ENCODE measurements around the gene ZACN. TPM values are rescaled to one million over a fixed set of nuclear protein-coding genes. Genes with fewer than 3 reads are reported as not detected.

Gene ZACN
- total RNA-seq, 1 donor from 2014 or later: not detected

- Mint-ChIP-seq H3K4me3 (ENCODE audit: unreplicated experiment) (no peak overlapping the region), H3K27me3 (ENCODE audit: unreplicated experiment) (peaks cover 7% of the 10 kb centered on the region), H3K4me1 (ENCODE audit: unreplicated experiment) (peaks cover 3% of the 10 kb centered on the region), H3K27ac (ENCODE audit: unreplicated experiment) (no peak overlapping the region), H3K36me3 (ENCODE audit: unreplicated experiment) (peaks cover 29% of the 10 kb centered on the region), H3K9me3 (ENCODE audit: unreplicated experiment) (no peaks in the 10 kb centered on the region)
- TF ChIP-seq, protein P1, sequence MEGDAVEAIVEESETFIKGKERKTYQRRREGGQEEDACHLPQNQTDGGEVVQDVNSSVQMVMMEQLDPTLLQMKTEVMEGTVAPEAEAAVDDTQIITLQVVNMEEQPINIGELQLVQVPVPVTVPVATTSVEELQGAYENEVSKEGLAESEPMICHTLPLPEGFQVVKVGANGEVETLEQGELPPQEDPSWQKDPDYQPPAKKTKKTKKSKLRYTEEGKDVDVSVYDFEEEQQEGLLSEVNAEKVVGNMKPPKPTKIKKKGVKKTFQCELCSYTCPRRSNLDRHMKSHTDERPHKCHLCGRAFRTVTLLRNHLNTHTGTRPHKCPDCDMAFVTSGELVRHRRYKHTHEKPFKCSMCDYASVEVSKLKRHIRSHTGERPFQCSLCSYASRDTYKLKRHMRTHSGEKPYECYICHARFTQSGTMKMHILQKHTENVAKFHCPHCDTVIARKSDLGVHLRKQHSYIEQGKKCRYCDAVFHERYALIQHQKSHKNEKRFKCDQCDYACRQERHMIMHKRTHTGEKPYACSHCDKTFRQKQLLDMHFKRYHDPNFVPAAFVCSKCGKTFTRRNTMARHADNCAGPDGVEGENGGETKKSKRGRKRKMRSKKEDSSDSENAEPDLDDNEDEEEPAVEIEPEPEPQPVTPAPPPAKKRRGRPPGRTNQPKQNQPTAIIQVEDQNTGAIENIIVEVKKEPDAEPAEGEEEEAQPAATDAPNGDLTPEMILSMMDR (IDR thresholded peaks at IDR 0.05): no peak
- DNase-seq (ENCODE audit: extremely low spot score, unreplicated experiment): no peak
Observed at GRCh38 chr17:76085066-76085730, 6.2 kb downstream of the ZACN start.

DNA sequence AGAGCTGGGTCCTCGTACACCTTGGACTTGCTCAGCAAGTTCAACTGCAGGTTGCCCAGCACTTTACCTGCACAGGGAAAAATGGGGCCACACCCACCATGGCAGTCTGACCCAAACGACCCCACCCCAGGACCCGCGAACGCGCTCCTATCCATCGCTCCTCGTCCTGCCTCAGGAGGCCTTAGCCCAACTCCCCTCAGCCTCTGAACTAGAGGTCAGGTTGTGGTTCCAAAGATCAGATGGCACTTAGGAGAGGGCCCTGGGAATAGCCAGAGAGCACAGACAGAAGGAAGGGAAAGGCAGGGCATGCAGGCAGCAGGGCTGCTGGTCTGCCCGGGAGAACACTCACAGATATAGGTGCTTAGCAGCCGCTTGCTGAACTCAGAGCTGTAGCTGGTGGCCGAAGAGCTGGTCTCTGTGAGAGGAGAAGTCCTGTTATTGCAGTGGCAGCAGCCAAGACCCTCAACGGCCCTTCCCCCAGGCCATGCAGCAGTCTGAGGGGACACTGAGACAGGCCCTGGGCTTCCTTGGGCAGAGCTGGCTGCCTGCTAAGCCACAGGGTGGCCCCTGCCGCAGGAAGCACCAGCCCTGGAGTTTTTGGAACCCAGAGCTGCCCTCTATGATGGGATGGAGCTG, 6.9 kb downstream of the ZACN start:
- no peak for DNase-seq (ENCODE audit: extremely low spot score, unreplicated experiment)
- H3K9me3 Mint-ChIP-seq (ENCODE audit: unreplicated experiment): no peaks in the 10 kb centered on the region
- no peak overlapping the region for H3K27ac Mint-ChIP-seq (ENCODE audit: unreplicated experiment)
- H3K36me3 Mint-ChIP-seq (ENCODE audit: unreplicated experiment): peaks cover 29% of the 10 kb centered on the region
- no peak overlapping the region for H3K4me3 Mint-ChIP-seq (ENCODE audit: unreplicated experiment)
- H3K4me1 Mint-ChIP-seq (ENCODE audit: unreplicated experiment): peaks cover 3% of the 10 kb centered on the region
- peaks cover 7% of the 10 kb centered on the region for H3K27me3 Mint-ChIP-seq (ENCODE audit: unreplicated experiment)
- TF ChIP-seq, protein P1 (IDR thresholded peaks at IDR 0.05): no peak

- TF ChIP-seq, protein P1 (IDR thresholded peaks at IDR 0.05): no peak
- Mint-ChIP-seq H3K36me3 (ENCODE audit: unreplicated experiment) (peaks cover 33% of the 10 kb centered on the region), H3K27me3 (ENCODE audit: unreplicated experiment) (peaks cover 4% of the 10 kb centered on the region), H3K4me3 (ENCODE audit: unreplicated experiment) (no peak overlapping the region), H3K9me3 (ENCODE audit: unreplicated experiment) (no peaks in the 10 kb centered on the region), H3K4me1 (ENCODE audit: unreplicated experiment) (peaks cover 3% of the 10 kb centered on the region), H3K27ac (ENCODE audit: unreplicated experiment) (no peak overlapping the region)
- DNase-seq (ENCODE audit: extremely low spot score, unreplicated experiment): no peak
Observed at GRCh38 chr17:76086384-76086783, 7.4 kb downstream of the ZACN start.

DNA sequence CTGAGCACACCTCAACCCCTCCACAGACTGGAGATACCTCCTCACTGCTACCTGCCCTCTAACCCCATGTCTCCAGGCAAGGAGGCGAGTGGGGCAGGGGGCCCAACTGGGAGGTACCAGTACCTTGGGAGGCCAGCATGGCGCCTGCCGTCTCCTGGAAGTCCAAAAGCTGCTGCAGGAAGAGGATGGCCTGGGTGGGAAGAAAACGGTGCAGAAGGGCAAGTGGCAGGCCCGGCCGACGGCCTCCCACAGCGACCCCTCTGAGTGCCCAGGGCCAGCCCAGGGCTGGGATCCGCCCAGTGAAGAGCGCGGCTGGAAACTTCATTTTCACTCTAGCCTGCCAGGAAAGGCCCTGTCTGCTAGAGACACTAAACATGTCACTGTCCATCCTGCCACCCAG, 8.5 kb downstream of the ZACN start:
- Mint-ChIP-seq H3K9me3 (ENCODE audit: unreplicated experiment) (no peaks in the 10 kb centered on the region), H3K27me3 (ENCODE audit: unreplicated experiment) (no peaks in the 10 kb centered on the region), H3K27ac (ENCODE audit: unreplicated experiment) (no peak overlapping the region), H3K36me3 (ENCODE audit: unreplicated experiment) (peaks cover 34% of the 10 kb centered on the region), H3K4me3 (ENCODE audit: unreplicated experiment) (no peak overlapping the region), H3K4me1 (ENCODE audit: unreplicated experiment) (peaks cover 2% of the 10 kb centered on the region)
- DNase-seq (ENCODE audit: extremely low spot score, unreplicated experiment): no peak
- TF ChIP-seq, protein P1 (IDR thresholded peaks at IDR 0.05): no peak

- TF ChIP-seq, protein P1 (IDR thresholded peaks at IDR 0.05): no peak
- no peaks in the 10 kb centered on the region for H3K27me3 Mint-ChIP-seq (ENCODE audit: unreplicated experiment)
- peaks cover 32% of the 10 kb centered on the region for H3K36me3 Mint-ChIP-seq (ENCODE audit: unreplicated experiment)
- no peak for DNase-seq (ENCODE audit: extremely low spot score, unreplicated experiment)
- no peaks in the 10 kb centered on the region for H3K9me3 Mint-ChIP-seq (ENCODE audit: unreplicated experiment)
- H3K27ac Mint-ChIP-seq (ENCODE audit: unreplicated experiment): no peak overlapping the region
- H3K4me1 Mint-ChIP-seq (ENCODE audit: unreplicated experiment): no peaks in the 10 kb centered on the region
- no peak overlapping the region for H3K4me3 Mint-ChIP-seq (ENCODE audit: unreplicated experiment)
Observed at GRCh38 chr17:76088041-76088867, 9.3 kb downstream of the ZACN start.
